ENCODE data around the gene STK4.

Gene STK4

GRCh38 chr20:44954211-44954610 is 12.1 kb upstream of the STK4 start:
- no peak for DNase-seq

DNA sequence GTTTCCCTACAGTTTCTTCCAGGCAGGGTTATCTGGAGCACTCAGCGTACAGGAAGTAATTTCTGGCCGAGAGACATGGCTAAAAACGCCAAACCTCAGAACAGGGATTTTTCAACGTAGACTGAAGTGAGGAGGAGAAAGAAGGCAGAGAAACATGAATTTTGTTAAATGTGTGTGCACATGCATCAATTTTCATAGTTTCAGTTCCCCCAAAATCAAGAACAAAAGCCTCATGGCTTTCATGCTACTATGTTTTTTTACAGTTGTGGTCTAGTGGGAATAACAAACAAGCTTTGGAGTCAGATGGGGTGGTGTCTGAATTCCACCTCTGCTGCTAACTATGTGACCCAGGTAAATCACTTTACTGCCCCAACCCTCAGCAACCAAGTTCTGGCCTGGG is 11.0 kb upstream of the STK4 start:
- no peak for DNase-seq

- no peak for DNase-seq
Observed at GRCh38 chr20:44956410-44956809, 9.9 kb upstream of the STK4 start.

- DNase-seq = no peak
Observed at GRCh38 chr20:44958276-44958675, 8.0 kb upstream of the STK4 start.

DNA sequence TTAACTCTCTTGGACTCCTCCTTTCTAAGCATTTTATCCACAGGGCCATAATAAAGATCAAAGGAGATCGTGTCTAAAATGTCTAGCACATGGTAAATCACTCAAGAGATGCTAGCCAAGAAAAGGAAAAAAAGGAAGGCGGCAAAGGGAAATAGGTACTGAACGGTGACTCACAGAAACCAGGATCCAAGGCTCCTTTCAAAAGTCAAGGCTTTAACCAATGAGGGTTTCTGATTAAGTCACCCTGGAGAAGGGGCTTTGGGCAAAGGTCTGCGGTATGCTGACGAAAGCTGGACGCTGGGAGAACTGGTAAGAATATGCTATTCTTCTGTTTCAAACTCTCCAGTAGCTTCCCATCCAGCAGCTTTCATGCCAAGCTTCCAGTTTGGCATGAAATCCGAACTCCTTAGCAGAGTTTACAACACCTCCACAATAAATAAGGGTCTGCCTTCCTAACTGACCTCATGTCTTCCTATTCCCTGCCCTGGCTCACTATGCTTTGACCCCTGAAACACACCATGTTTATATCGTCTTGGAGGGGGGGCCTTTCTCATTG is 7.2 kb upstream of the STK4 start:
- DNase-seq = peak in 2 of 56 donors; percentile 14

- peak in 9 of 56 donors; percentile 5 to 50 (median 31) for DNase-seq
Observed at GRCh38 chr20:44959638-44960102, 6.6 kb upstream of the STK4 start.

GRCh38 chr20:44960103-44960852 is 6.0 kb upstream of the STK4 start, which contains the start of gene TOMM34:
Gene TOMM34, minus strand, starts transcription at chr20:44960397. Its CDS starts 64 bp downstream, at chr20:44960333.
- peak in 55 of 56 donors; percentile 59 to 97 (median 88) for DNase-seq

DNA sequence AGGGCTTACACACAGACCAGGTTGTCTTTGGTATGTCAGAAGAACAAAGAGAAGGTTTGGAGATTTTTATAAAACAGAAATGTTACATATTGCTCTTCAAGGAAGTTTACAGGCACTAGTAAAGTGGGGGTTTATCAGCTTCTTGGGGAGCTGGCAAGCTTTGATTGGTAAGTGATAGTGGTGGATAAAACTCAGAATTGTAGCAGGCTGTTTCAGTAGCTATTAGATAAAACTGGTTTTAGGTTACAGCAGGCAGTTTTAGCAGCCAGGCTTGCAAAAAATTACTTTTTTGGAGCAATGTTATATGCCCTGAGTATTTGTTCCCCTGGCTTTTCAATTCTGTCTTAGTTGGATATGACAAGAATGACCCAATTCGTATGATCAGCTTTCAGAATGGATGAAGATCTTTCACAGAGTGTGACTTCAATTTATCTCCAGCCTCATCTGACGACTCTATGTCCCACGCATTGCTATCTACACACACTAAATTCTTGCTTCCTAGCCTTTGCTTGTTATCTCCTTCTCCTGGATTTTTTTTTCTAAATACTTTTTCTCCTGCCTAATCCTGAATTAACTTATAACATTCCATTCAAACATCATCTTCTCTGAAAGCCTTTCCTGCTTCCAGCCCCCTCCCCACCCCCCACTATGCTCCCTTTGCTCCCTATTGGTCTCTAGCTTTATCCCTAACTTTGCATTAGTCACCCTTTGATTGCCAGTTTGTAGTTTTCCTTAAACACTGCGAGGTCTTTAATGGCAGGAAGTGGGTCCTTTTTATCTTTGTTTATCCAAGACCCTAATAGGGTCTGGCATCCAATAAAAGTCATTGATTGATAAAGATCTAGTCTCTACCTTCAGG is 5.1 kb upstream of the STK4 start:
- DNase-seq = no peak

DNA sequence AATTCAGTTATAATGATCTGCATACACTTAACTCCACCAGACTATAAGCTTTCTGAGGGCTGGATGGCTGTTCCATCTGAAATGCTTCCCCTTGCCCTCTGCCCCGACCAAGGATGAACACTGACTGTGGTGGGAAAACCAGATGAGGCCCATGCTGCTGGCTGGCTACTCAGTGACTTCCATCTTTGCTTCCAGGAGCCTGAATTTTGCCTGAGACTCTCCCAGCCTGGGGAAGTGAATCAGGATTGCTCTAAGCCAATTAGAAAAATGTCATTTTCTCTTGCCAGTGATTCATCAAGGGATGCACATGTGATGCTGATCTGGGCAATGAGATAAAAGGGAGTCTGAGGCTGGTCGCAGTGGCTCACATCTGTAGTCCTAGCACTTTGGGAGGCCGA is 4.4 kb upstream of the STK4 start:
- no peak for DNase-seq

DNA sequence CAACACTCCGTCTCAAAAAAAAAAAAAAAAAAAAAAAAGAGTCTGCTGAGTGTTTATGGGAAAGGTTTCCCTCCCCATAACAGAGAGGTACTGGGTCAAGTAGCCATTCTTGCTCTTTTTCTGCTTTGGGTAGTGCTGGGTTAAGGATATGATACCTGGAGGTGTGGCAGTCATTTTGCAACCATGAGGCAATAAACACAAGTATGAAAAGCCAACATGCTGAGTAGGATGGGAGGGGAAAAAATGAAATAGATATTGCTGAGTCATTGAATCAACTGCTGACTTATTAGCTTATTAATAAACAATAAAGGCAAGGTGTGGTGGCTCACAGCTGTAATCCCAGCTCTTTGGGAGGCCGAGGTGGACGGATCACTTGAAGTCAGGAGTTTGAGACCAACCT is 3.8 kb upstream of the STK4 start:
- no peak for DNase-seq

GRCh38 chr20:44963325-44964215 is 2.7 kb upstream of the STK4 start:
- DNase-seq = no peak

GRCh38 chr20:44965651-44966029 is 672 bp upstream of the STK4 start:
- DNase-seq = no peak

GRCh38 chr20:44967207-44967807 is 995 bp downstream of the STK4 start:
- peak in 1 of 56 donors; percentile 14 for DNase-seq

GRCh38 chr20:44969300-44969894 is 3.1 kb downstream of the STK4 start:
- no peak for DNase-seq

GRCh38 chr20:44970243-44970757 is 4.0 kb downstream of the STK4 start:
- DNase-seq = no peak

DNA sequence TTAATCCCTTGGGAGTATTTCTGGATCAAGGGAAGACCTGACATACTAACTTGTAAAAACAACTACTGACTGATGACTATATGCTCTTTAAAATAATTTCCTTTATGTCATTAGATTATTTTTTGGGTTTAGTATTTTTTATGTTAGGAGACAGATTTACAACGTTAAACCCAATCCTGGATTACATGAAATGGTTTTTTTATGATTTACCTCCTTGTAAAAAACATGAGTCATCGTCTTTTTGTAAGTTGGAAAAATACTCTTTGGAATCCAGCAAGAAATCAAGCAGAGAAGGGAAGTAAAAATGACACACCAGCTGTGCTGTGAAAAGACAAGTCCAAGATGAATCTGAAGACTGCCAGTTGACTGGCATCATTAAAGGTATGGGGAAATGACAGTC is 6.7 kb downstream of the STK4 start:
- DNase-seq = no peak

GRCh38 chr20:44976698-44977097 is 10.4 kb downstream of the STK4 start:
- DNase-seq = no peak

DNA sequence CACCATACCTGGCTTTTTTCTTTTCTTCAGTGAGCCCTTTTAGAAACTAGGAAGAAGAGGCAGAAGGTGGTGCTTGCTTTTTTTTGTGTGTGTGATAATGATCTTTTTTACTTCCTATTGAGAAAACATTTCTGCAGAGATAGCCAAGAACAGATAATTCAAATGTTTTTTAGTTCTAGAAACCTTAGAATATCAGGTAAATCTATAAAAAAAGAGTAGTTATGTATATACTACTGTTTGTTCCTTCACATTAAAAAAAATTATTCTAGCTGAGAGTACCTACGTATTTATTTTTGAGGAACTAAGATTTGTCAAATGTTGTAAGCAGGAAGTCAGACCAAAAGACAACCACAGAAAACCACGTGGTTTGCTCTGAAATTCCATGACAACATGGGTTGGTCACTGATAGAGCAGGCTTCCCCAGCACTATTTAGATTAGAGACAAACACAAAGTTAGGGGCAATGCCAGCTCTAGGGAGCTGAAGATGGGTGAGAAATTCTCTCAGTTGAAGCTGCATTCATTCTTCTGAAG is 12.8 kb downstream of the STK4 start:
- DNase-seq = peak in 3 of 56 donors; percentile 17 to 21 (median 18)

DNA sequence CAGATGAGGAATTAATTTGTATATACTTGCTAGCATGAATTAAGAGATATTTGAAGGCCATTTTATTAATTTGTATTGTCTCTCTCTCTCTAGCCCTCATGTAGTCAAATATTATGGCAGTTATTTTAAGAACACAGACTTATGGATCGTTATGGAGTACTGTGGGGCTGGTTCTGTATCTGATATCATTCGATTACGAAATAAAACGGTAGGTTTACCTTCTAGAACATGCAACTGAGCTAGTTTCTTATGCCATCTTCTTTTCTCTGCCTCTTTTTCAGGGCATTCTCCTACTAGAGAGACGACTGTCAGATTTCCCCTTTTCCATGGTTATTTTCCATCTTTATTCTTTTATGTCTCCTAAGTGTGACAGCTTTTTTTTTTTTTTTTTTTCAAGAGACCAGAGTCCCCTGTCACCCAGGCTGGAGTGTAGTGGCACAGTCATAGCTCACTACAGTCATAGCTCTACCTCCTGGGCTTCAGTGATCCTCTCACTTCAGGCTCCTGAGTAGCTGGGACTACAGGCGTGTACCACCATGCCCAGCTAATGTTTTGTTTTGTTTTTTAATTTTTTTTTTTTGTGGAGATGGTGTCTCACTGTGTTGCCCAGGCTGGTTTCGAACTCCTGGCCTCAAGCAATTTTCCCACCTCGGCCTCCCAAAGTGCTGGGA is 15.6 kb downstream of the STK4 start:
- no peak for DNase-seq
